Esophagus muscularis mucosa (tissue), 4 donors: ENCODE data around the gene PCBP3. TPM values are rescaled to one million over a fixed set of nuclear protein-coding genes. Genes with fewer than 3 reads are reported as not detected.

Source experiments
- DNase-seq: peaks from one replicate; pipeline ENCODE4 v3.0.0-alpha.2; 2017; ENCODE audit errors: extremely low spot score
- H3K27ac ChIP-seq, 4 donors: fragments of 200-600 bp; sonication (generic); replicated peaks in 1 of 4; 1 replicate in 3 of 4; 2 replicates in 1 of 4; pipeline ENCODE4 v1.5.1; 2016 to 2019; ENCODE audit warnings: mild to moderate bottlenecking in 1 of 4
- H3K27me3 ChIP-seq, 4 donors: fragments of 200-600 bp; sonication (generic); one replicate each; pipeline versions ENCODE4 v1.5.1 to v1.6.0; 2016 to 2019
- H3K36me3 ChIP-seq, 4 donors: fragments of 200-600 bp; sonication (generic); one replicate each; pipeline ENCODE4 v1.5.1; 2016 to 2019
- H3K4me1 ChIP-seq, 4 donors: fragments of 200-600 bp; sonication (generic); one replicate each; pipeline ENCODE4 v1.5.1; 2016 to 2019
- H3K4me3 ChIP-seq, 4 donors: fragments of 200-600 bp; sonication (generic); 1 replicate in 2 of 4; 2 replicates in 2 of 4; pipeline ENCODE4 v1.5.1; 2016 to 2019; ENCODE audit warnings: mild to moderate bottlenecking in 4 of 4, moderate library complexity in 1 of 4
- H3K9me3 ChIP-seq, 4 donors: fragments of 200-600 bp; sonication (generic); 1 replicate in 3 of 4; 2 replicates in 1 of 4; pipeline ENCODE4 v1.5.1; 2016 to 2019
- EP300 ChIP-seq: sonication (generic); formaldehyde crosslinking; IDR thresholded peaks from one replicate; pipeline ENCODE4 v1.6.1; 2017; ENCODE audit warnings: antibody characterized with exemption
- POLR2A ChIP-seq: fragments of 450-650 bp; IDR thresholded peaks from one replicate; pipeline ENCODE4 v1.6.1; 2017; ENCODE audit warnings: antibody characterized with exemption, moderate library complexity, mild to moderate bottlenecking, low read depth
- POLR2AphosphoS5 ChIP-seq, 2 donors: sonication (generic); formaldehyde crosslinking; IDR thresholded peaks; one replicate each; pipeline ENCODE4 v1.6.1; 2017; ENCODE audit warnings: antibody characterized with exemption in 2 of 2
- WGBS: methylation state at CpG from one replicate; pipeline ENCODE4 v1.1.5; 2018; 5-methylcytosine and 5-hydroxymethylcytosine counted together
- intact Hi-C: fragments of 100-400 bp; cut with DNase I; formaldehyde crosslinking; loops from one replicate; pipeline ENCODE4 v1.15.1; 2023
- total RNA-seq, 4 donors: library from RNA; depleted of rRNA; stranded (reverse); fragments of >200 nt; gene quantifications; one replicate each; pipeline versions ENCODE4 v1.1.0 to v1.2.1, GENCODE V29; 2016
- TF ChIP-seq, protein P1 (sequence below), 3 experiments: fragments of 200-600 bp in 2 of 3; fragments of 450-650 bp in 1 of 3; sonication (generic) in 2 of 3; IDR thresholded peaks; one replicate each; pipeline ENCODE4 v1.5.1; 2017 to 2019; ENCODE audit warnings: antibody characterized with exemption in 3 of 3, mild to moderate bottlenecking in 2 of 3, moderate library complexity in 1 of 3

PCBP3 gene
- total RNA-seq, 4 donors from 2014 or later = 7.5 to 9.2 (median 8.1) TPM

DNA sequence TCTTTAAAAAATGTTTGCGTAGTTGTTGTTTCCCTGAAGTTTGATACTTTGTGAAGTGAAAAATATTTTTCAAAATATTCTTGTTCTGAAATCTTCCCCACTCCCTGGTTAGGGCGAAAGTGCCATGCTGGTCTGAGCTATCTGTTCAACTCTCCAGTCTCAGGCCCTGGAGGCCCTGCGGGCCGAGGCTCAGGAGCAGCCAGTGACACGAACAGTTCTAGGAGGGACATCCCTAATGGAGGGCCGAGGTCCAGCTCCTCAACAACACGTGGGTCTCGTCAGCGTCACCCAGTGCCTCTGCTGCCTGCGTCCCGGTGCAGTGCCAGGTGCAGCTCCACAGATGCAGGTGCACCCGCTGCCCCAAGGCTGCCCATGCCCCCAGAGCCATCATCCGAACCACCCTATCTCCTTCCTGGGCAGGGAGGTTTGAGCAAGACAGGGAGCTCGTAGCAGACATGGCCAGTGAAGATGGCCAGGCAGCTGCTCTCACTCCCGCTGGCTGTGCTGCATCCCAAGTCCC, 268.3 kb downstream of the PCBP3 start:
- intact Hi-C loops = no loop called here
- Histone ChIP-seq H3K4me3 (no peak overlapping the region), H3K9me3 (no peaks in the 10 kb centered on the region), H3K4me1 (peaks cover 0 to 20% (median 19%) of the 10 kb centered on the region in 4 donors), H3K27me3 (peaks cover 0 to 7% (median 0%) of the 10 kb centered on the region in 4 donors), H3K36me3 (no peaks in the 10 kb centered on the region), H3K27ac (no peak overlapping the region)
- no peak for TF ChIP-seq POLR2AphosphoS5 (IDR thresholded peaks at IDR 0.05)
- TF ChIP-seq POLR2A = no peak
- TF ChIP-seq EP300 = no peak
- TF ChIP-seq, protein P1, sequence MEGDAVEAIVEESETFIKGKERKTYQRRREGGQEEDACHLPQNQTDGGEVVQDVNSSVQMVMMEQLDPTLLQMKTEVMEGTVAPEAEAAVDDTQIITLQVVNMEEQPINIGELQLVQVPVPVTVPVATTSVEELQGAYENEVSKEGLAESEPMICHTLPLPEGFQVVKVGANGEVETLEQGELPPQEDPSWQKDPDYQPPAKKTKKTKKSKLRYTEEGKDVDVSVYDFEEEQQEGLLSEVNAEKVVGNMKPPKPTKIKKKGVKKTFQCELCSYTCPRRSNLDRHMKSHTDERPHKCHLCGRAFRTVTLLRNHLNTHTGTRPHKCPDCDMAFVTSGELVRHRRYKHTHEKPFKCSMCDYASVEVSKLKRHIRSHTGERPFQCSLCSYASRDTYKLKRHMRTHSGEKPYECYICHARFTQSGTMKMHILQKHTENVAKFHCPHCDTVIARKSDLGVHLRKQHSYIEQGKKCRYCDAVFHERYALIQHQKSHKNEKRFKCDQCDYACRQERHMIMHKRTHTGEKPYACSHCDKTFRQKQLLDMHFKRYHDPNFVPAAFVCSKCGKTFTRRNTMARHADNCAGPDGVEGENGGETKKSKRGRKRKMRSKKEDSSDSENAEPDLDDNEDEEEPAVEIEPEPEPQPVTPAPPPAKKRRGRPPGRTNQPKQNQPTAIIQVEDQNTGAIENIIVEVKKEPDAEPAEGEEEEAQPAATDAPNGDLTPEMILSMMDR (IDR thresholded peaks at IDR 0.05) = no peak
- no peak for DNase-seq
- 85% methylated on average over 12 of the region's 15 CpGs for WGBS

DNA sequence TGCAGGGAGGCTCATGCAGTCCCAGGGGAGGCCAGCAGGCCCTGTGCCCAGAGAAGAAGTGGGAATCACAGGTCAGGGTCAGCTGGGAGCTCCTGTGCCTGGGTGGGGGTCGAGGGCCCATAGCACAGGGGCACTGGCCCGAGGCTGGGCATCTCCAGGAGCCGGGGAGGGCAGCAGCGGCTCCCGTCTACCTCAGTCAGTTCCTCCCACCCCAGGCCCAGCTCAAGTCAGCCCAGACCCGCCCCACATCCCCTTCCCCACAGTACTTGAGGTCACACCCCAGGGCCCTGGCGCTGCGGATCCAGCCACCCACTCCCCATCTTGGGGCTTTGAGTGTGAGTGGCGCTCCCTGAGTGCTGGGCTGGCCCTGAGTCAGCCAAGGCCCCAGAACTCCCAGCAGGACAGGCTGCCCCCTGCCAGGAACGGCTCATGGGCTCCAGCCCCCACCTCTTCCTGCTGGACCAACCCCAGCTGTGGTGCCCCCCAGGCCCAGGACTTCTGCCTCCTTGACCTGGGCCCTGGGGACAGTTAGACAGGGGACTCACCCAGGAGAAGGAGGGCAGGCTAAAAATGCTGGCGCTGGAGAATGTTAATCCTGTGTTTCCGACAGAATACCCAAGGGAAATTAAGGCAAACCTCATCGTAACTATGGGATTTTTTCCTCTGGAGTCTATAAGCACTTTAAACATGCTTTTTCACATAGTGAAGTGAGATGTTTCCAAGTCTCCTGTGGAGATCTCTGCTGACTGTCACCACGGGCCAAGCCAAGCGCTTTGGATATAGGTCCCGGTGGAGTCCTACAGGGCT, 269.3 kb downstream of the PCBP3 start:
- TF ChIP-seq, protein P1 (IDR thresholded peaks at IDR 0.05) = no peak
- no peak for TF ChIP-seq EP300
- TF ChIP-seq POLR2A = no peak
- no peak for TF ChIP-seq POLR2AphosphoS5 (IDR thresholded peaks at IDR 0.05)
- DNase-seq = no peak
- Histone ChIP-seq H3K36me3 (no peaks in the 10 kb centered on the region), H3K27ac (no peak overlapping the region), H3K4me3 (no peak overlapping the region), H3K9me3 (no peaks in the 10 kb centered on the region), H3K27me3 (peaks cover 0 to 7% (median 0%) of the 10 kb centered on the region in 4 donors), H3K4me1 (peaks cover 0 to 15% (median 13%) of the 10 kb centered on the region in 4 donors)
- 85% methylated on average over 9 of the region's 16 CpGs for WGBS
- intact Hi-C loops = no loop called here

DNA sequence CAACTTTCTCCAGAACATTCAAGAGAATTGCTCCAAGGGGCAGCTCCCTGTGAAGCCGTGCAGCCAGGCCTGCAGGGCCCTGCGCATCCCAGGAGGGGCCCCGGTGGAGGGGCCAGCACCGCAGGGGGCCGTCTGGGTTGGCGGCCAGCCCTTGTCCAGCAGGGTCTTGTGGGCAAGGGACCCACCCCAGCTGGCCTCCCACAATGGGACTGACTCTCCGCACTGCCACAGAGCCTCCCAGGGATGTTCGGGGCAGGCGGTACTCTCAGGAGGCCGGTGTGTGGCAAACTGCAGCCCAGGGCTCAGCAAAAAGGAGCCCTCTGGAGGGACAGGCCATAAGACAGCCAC, 269.9 kb downstream of the PCBP3 start:
- intact Hi-C loops = no loop called here
- Histone ChIP-seq H3K36me3 (no peaks in the 10 kb centered on the region), H3K27ac (no peak overlapping the region), H3K4me1 (peaks cover 0 to 10% (median 7%) of the 10 kb centered on the region in 4 donors), H3K9me3 (no peaks in the 10 kb centered on the region), H3K4me3 (no peak overlapping the region), H3K27me3 (peaks cover 0 to 7% (median 0%) of the 10 kb centered on the region in 4 donors)
- TF ChIP-seq, protein P1 (IDR thresholded peaks at IDR 0.05) = no peak
- TF ChIP-seq EP300 = no peak
- no peak for TF ChIP-seq POLR2A
- TF ChIP-seq POLR2AphosphoS5 (IDR thresholded peaks at IDR 0.05) = no peak
- no peak for DNase-seq
- 100% methylated on average over 2 of the region's 10 CpGs for WGBS

DNA sequence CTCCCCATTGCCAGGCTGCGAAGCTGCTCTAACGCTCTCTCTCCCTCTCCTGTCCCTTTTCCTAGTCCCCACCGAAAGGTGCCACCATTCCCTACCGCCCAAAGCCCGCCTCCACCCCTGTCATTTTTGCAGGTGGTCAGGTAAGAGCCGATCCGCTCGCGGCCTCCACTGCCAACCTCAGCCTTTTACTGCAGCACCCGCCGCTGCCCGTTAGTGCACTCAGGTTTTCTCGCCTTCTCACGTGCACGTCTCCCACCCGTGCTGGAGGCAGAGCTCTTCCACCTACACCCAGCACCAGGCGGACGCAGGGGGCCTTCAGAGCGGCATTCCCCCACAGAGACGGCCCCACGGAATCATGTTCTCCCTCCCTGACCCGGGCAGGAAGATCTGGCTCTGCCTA, 270.4 kb downstream of the PCBP3 start:
- intact Hi-C loops = no loop called here
- no peaks in the 10 kb centered on the region for H3K9me3 ChIP-seq
- DNase-seq = no peak
- no peaks in the 10 kb centered on the region for H3K36me3 ChIP-seq
- no peak overlapping the region for H3K4me3 ChIP-seq
- peaks cover 0 to 8% (median 6%) of the 10 kb centered on the region in 4 donors for H3K4me1 ChIP-seq
- no peak overlapping the region for H3K27ac ChIP-seq
- 91% methylated on average over 20 of the region's 22 CpGs for WGBS
- no peak for TF ChIP-seq EP300
- no peak for TF ChIP-seq POLR2AphosphoS5 (IDR thresholded peaks at IDR 0.05)
- TF ChIP-seq, protein P1 (IDR thresholded peaks at IDR 0.05) = no peak
- TF ChIP-seq POLR2A = no peak
- H3K27me3 ChIP-seq = peaks cover 0 to 7% (median 0%) of the 10 kb centered on the region in 4 donors
